Measurements from ENCODE around the gene LANCL3.

DNA sequence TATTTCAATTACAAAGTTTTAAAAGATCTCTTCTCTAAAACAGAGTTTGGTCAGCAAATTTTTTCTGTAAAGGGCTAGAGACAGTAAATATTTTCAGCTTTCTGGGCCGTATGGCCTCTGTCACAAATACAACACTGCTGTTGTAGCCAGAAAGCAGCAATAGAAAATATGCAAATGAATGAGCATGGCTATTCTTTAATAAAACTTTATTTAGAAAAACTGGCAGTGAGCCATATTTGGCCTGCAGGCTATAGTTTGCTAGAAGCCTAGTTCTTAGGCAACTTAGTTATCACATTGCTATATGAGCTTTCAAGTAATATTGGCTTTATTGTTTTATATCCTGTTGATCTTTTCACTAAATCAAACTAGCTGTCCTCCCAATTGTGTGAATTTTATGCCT is 87.6 kb downstream of the LANCL3 start:
- TF ChIP-seq, protein P1, sequence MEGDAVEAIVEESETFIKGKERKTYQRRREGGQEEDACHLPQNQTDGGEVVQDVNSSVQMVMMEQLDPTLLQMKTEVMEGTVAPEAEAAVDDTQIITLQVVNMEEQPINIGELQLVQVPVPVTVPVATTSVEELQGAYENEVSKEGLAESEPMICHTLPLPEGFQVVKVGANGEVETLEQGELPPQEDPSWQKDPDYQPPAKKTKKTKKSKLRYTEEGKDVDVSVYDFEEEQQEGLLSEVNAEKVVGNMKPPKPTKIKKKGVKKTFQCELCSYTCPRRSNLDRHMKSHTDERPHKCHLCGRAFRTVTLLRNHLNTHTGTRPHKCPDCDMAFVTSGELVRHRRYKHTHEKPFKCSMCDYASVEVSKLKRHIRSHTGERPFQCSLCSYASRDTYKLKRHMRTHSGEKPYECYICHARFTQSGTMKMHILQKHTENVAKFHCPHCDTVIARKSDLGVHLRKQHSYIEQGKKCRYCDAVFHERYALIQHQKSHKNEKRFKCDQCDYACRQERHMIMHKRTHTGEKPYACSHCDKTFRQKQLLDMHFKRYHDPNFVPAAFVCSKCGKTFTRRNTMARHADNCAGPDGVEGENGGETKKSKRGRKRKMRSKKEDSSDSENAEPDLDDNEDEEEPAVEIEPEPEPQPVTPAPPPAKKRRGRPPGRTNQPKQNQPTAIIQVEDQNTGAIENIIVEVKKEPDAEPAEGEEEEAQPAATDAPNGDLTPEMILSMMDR (IDR thresholded peaks at IDR 0.05) = no peak
- no peak for TF ChIP-seq POLR2A (IDR thresholded peaks at IDR 0.05)
- no peak for TF ChIP-seq POLR2AphosphoS5 (IDR thresholded peaks at IDR 0.05)
